ENCODE measurements around the gene PIEZO1. TPM values are rescaled to one million over a fixed set of nuclear protein-coding genes. Genes with fewer than 3 reads are reported as not detected.

The PIEZO1 gene
- total and polyA plus RNA-seq, 9 of the 15 experiments (the other 6 are each of a cell fraction or from before 2014, with no cell fraction given), result 3.6 to 432 (median 131) TPM

DNA sequence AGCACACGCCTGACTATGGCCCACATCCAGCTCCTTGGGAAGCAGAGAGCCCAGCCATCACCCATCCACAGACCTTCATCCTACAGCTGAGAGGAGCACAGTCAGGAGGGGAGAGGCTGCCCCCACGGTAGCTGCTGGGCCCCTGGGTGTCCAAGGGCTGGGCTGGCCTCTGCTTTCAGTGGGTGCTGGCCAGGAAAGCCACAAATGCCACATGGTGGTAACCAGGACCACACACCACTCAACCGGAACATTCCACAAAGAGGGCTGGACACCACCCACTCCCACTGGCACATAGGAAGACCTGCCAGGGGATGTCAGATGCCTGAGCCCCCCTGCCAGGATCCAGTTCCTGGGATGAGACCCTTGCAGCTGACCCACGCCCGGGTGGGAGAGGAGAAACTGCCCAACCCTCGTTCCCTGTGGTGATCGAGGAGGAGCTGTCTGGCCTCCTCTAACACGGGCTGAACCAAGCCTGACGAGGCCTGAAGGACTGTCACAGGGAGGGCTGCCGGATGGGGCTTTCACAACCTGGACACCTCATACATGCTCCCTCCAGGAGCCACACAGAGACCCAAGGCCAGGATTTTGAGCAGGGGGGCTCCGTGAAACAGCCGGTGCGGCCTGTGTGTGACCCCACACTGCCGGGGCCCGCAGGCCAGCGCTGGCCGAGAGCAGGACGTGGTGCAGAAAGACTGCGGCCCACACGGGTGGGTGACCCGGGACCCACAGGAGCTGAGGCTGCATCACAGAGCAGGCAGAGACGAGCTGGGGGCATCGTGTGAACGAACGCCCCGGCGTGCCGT lies 30.7 kb downstream of the PIEZO1 start:
- Histone ChIP-seq H3K4me2 (ENCODE audit: insufficient read depth, low read length) (no peak overlapping the region), H4K20me1 (replicated peaks; ENCODE audit: control insufficient read depth, insufficient read depth, low read length) (peaks cover 54% of the 10 kb centered on the region), H3K79me2 (ENCODE audit: control insufficient read depth, insufficient read depth, low read length) (peaks cover 87% of the 10 kb centered on the region), H3K9me3 (replicated peaks; ENCODE audit: control insufficient read depth, insufficient read depth, low read depth, low read length) (no peaks in the 10 kb centered on the region), H3K4me3 (no peak overlapping the region), H3K36me3 (ENCODE audit: control insufficient read depth, insufficient read depth, low read length) (peaks cover 90% of the 10 kb centered on the region; the same call in 2 of the 3 replicates), H2AFZ (ENCODE audit: low read depth, low read length) (no peak overlapping the region), H3K27me3 (ENCODE audit: control insufficient read depth in 2 of 2, insufficient read depth in 2 of 2, low read length in 2 of 2) (no peaks in the 10 kb centered on the region), H3K9ac (ENCODE audit: insufficient read depth in 1 of 2, low read depth in 2 of 2, low read length in 2 of 2) (peak overlapping the region in 1 of 2 experiments; percentile 84; a peak in 2 of 4 replicates), H3K4me1 (replicated peaks in 1 of 2; ENCODE audit: control insufficient read depth in 2 of 2, insufficient read depth in 2 of 2, low read length in 2 of 2) (peaks cover 6 to 82% of the 10 kb centered on the region in 2 experiments; a peak in 4 of 5 replicates), H3K9me1 (ENCODE audit: control insufficient read depth, insufficient read depth, low read length) (peaks cover 20% of the 10 kb centered on the region), H3K27ac (ENCODE audit: extremely low read depth, low read depth, low read length) (no peak overlapping the region)
- ATAC-seq (no peak), FAIRE-seq (no peak), DNase-seq (ENCODE audit: extremely low read depth in 1 of 4, low spot score in 3 of 4) (no peak)
- ChIA-PET CTCF (ENCODE audit: low intra/inter-chr PET ratio) (interaction anchor here (0.6 to 0.7 kb wide), 2 partner anchors 11 to 16 kb away, joined by 3 to 4 read pairs; no protein-coding TSS in a partner anchor), POLR2A (interaction anchor here (0.5 to 8.9 kb wide), 8 partner anchors 9 to 507 kb away, joined by 3 to 102 read pairs (median 4); no protein-coding TSS in a partner anchor)
- TF ChIP-seq PHF20 (IDR thresholded peaks at IDR 0.05; ENCODE audit: partially characterized antibody), result no peak
- peak; percentile 58 for TF ChIP-seq POLR2G (IDR thresholded peaks at IDR 0.05; ENCODE audit: low read depth, low read length)
- TF ChIP-seq EZH2 (IDR thresholded peaks at IDR 0.05; ENCODE audit: borderline replicate concordance, low read depth, low read length), result no peak
- peak; percentile 15 for TF ChIP-seq FIP1L1 (IDR thresholded peaks at IDR 0.05; ENCODE audit: low read depth, low read length, poor library complexity, severe bottlenecking)
- in situ Hi-C loops (cut with MboI), result no loop called here
- intact Hi-C loops (cut with micrococcal nuclease), result no loop called here
- no TSS peak for BruUV-seq (replicated peaks)
- 94% methylated on average over 26 of the region's 28 CpGs for WGBS (ENCODE audit: insufficient coverage, low coverage, missing lambda C conversion rate)
